HG03442 (cell line): ENCODE data around the gene TRUB1.
"Not testable (repeated sequence)": the region's sequence is repeated elsewhere in the genome, so short reads cannot be mapped to it uniquely, and the experiment has no call there.

Experiments
- ATAC-seq: cut with Tn5 transposase; IDR thresholded peaks from one replicate; pipeline ENCODE4 v1.9.1; 2021; ENCODE audit warnings: mild to moderate bottlenecking, moderate library complexity; ENCODE audit not compliant: unreplicated experiment

The TRUB1 gene

DNA sequence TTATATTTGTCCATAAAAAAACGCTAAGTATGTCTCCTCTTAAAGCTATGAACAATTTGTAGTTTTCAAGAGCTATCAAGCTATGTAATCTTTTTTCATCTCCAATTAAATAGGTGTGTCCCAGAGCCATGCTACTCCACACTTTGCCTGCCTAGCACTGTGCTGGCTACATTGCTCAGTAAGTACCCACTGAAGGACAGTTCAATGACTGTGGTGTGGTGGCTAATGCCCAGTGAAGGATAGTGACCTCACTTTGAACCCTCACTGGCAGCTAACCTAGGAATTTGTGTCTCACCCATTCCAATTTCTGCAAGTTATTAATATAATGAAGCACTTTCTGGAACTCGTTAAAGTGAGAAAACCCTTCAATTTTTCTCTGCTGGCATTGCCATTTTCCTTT is 14.4 kb upstream of the TRUB1 start:
- ATAC-seq, result no peak

DNA sequence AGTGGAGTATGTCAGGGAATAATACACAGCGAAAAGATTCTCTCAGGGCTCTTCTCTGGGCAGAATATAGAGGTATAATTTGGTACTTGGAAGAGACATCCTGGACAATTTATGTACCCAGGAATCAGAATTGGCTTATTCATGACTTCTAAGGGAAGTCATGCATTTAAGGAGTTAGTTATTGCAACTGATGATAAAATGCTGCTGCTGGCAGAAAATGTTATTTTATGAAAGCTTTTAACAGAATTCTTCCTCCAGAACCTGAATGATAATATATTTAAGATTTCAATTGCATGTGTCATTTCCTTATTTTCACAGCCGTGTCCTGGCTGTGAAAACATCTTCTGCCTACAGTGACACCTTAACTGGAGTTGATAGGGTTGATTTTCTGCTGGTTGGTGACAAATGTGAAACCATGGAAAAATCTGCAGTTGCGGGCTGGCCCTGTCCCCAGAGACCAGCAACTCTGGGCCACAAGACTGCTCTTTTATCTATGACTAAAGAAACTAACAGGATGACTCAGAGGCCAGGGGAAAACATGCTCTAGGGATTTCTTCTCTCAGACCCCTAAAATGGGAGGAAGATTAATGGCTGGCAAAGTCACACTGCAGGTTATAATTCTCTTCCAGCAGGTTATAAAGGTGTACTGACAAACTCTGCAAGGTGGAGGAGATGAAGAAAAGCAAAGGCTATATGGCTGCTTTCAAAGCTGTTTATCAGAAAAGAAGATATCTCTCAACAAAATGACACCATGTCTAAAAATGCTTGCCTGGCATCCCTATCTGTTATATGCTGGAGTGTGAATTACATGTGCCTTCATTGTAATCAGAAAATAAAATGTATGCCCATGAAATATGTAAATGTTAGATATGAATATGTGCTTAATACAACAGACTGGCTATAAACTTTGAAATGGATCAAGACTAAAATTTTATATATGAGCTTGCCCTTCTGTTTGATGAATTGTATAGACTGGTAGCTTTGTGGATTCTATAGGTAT is 12.1 kb upstream of the TRUB1 start:
- ATAC-seq, result peak; percentile 98

DNA sequence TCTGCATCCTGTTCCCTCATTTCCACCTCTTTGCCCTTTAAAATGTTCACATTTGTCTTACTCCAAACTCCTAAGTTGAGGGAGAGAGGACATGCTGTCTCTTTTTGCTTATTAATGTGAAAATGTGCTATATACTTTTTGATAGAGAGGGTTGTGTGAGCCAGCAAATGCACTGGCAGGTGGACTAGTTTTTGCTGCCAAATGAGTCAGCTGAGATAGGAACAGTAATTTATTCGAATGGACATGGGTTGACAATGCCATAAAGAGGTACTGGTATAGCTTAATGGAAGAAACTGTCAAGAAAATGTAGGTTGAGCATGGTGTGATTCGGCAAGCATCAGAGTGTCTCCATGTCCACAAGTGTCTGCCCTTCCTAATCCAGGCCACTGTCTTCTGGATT is 9.2 kb upstream of the TRUB1 start:
- ATAC-seq, result no peak

DNA sequence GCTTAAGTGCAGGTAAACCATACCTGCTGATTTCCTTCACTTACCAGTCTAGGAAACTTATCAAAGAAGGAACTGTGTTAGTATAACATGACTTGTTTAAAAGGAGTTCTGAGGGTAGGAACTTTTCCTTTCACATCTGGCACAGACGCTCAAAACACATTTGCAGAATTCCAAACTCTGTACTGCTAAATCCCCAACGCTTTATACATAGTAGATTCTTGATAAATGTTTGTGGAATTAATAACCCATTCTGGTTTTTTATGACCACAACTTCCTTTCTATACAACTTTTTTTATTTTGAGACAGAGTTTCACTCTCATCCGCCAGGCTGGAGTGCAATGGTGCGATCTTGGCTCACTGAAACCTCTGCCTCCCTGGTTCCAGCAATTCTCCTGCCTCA is 7.7 kb upstream of the TRUB1 start:
- ATAC-seq, result no peak

DNA sequence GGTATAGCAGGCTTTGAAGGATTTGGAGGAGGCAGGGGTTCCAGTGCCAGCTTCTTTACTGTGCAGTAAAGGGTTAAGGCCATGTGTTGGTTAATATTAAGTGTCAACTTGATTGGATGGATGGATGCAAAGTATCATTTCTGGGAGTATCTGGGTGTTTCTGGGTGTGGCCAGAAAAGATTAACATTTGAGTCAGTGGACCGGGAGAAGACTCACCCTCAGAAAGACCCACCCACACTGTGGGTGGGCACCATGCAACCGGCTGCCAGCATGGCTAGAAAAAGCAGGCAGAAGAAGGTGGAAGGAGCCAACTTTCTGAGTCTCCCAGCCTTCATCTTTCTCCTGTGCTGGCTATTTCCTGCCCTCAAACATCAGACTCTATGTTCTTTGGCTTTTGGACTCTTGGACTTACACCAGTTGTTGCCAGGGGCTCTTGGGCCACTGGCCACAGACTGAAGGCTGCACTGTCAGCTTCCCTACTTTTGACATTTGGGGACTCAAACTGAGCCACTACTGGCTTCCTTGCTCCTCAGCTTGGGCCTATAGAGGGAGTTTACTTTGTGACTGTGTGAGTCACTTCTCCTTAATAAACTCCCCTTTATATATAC is 6.8 kb upstream of the TRUB1 start:
- no peak for ATAC-seq

DNA sequence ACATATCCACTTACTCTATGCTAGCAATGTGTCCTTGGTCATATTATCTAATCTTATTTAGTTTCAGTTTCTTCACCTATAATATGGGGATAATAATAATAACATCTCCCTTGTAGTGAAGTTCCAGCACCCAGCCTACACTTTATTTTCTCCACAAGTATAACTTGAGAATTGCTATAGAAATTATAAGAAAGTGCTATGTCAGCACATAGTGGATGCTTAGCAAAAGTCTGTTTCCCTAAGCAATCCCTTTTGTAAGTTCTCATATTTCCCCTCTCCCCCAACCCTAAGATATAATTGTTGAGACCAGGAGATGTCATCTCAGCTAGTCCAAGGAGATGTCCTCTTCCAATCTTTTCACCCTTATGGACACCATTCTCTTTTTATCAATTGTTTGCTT is 5.8 kb upstream of the TRUB1 start:
- no peak for ATAC-seq

DNA sequence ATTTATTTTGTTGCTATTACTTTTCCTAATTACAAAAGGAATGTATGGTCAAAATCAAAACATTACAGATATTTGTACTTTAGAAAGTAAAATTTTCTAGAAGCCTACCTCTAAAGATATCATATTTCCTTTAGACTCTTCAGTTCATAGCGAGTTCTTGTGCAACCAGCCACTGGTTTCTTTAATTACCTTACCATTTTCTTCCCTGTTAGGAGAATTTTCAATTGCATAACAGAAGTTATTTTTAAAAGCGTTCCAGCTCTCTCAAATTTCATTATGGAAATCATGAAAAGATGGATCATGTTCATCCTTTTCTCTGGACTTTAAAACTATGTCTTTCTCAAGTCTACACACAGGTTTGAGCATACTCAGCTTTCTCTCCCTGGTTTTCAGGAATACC is 5.0 kb upstream of the TRUB1 start:
- ATAC-seq, result no peak

DNA sequence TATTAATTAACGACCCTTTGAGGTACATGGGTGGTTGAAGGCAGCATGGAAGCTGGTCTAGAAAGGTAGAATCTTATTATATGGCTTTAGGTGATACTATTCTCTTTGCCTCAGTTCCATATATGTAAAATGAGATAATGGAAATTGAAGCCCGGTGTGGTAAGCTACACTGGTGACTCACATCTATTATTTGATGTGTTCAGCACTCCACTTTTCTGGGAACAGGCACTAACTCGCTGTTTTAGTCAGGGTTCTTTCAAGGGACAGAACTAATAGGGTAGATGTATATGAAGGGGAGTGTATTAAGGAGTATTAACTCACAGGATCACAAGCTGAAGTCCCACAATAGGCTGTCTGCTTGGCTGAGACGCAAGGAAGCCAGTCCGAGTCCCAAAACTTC is 4.4 kb upstream of the TRUB1 start:
- ATAC-seq, result no peak

DNA sequence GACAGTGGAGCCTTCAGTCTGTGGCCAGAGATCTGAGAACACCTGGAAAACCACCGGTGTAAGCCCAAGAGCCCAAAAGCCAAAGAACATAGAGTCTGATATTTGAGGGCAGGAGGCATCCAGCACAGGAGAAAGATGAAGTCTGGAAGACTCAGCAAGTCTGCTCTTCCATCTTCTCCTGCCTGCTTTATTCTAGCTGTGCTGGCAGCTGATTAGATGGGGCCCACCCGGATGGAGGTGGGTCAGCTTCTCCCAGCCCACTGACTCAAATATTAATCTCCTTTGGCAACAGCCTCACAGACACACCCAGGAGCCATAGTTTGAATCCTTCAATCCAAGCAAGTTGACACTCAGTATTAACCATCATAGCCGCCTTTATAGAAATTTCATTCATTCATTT is 4.0 kb upstream of the TRUB1 start:
- not testable (repeated sequence) for ATAC-seq

DNA sequence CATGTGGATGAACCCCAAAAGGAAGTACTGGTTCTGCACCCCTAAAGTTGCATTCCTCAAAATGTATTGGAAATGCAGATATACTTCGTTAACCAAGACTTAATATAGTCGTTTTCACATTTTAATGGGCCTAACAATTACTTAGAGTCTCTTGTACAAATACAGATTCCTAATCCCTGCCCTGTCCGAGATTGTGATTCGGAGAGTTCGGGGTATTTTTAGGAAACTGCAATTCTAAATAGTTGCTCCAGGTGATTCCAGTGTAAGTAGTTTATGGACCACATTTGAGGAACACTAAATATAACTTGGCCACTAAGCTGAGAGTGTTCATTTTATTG is 830 bp downstream of the TRUB1 start:
- ATAC-seq, result no peak

DNA sequence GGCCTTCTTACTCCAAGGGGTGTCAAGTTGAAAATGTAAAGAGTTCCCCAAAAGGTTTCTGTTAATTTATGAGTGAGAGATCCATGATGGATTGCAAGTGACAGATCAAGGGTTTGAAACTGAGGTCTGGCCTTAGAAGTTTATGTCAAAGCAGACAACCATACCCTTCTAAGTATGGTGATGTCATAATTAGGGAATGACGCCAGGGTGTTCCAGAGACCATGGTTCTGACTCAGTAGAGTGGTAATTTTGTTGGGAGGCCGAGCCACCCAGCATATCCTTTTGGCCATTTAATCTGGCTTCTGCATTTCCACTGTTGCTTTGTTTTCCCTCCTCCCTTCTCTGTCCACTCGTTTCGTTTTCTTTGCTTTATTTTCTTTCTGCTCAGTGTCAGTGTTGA is 2.7 kb downstream of the TRUB1 start:
- no peak for ATAC-seq

DNA sequence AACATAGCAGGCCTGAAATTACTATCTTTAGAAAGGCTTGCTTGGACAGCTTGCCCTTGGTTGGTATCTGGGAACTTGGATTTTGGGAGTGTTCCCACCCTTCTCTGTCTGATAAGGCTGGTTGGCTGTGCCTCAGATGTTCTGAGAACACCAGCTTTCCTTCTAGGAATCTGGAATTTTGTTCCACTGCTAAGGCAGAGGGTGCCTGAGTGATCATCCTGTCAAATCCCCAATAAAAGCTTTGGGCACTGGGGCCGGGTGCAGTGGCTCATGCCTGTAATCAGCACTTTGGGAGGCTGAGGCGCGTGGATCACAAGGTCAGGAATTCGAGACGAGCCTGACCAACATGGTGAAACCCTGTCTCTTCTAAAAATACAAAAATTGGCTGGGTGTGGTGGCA is 5.0 kb downstream of the TRUB1 start:
- no peak for ATAC-seq

DNA sequence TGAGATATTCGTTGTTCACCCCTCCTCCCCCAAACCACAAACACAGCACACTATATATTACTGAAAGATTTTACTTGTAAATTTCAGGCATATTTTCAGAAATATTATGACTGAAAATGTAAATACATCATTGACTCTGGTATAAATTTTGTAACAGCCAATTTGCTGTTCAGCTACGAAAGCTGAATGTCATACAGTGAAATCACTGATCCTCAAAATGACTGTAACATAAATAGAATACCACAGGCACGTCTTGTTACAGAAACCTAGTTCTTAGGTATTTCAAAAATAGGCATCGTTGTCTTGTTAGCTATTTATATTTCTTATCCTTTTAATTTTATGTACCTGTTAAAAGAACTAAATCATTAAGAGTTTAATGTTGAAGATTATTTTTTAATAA is 15.1 kb downstream of the TRUB1 start:
- ATAC-seq, result peak; percentile 79

DNA sequence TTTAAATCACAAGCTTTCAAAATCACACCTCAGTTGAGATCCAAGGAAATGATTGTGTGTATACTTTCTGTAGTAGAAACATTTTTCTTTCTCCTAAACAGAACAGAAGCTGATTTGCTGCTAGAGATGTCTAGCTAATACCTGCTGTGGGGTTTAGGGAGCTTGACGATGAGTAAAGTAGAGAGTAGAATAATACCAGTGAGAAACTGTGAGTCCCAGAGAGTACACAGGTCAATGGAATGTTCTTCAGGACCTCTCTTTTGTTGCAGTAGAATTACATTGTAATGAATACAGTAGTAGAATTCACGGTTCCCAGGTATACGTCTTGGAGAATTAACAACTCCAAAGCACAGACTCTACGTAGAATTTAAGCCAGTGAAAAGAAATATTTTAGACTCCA is 18.0 kb downstream of the TRUB1 start:
- no peak for ATAC-seq

DNA sequence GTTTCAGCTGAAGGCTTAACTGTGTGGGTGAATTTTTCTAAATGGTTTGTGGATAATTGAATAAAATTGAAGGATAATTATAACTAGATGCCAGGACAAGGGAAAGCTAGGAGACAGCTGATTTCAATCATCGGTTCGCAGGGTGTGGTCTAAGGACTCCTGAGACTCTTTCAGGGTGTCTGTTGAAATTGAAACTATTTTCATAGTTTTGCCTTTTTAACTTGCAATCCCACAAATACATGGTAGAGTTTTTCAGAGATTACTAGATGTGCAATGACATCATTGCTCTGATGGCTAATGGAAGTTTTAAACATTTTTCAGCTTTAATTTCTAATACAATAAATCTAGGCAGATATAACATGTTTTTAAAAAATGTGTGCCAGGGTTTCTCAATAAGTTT is 18.5 kb downstream of the TRUB1 start:
- peak; percentile 48 for ATAC-seq

DNA sequence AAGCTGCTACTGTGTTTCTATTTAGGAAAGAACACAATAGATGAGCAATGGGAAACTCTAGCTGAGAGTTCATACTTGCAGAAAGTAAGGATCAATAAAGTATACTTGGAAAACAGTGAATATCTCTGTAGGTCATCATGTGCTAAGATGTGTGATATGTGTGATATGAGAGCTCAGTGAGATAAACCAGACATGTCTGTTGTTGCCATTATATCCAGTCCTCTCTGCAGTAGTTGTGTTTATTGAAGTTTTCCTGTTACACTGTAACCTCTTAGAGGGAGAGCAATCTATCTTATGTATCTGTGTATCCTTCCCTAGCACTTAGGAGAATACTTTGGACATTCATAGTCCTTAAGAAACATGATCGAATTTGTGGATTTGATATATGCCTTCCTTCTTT is 19.1 kb downstream of the TRUB1 start:
- ATAC-seq, result no peak

DNA sequence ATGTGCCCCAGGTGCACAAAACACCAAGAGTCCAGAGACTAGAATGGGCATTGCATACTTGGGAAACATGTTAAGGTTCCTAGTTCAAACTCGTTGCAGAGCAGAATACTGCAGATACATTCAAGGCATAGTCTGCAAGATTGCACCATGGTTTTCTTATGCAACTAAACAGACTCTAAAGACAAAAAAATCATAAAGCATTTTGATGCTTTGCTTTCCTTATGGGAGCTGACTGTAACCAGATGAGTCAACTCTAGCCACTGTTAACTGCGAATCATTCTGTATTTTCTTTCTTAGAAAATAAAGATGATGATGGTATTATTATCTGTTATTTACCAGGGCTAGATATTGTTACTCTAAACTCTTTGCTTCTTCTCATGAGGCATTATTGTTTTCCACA is 19.7 kb downstream of the TRUB1 start:
- no peak for ATAC-seq

DNA sequence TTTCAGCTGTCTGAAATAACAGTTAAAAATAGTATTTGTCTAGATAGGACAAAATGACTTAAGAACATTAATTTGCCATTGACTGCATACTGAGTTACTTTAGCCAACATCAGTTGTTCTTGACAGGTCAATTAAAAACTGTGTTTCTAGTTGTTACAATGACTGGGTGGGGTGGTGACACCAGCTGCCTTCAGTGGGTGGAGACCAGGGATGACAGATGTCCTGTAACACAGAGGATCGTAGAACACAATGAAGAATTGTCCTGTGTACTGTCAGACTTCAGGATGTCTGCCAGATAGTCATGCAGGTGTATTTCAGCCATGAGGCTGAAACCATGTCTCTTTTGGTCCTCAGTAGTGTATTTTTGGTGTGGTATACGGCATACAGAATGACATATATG is 24.4 kb downstream of the TRUB1 start:
- ATAC-seq, result no peak

DNA sequence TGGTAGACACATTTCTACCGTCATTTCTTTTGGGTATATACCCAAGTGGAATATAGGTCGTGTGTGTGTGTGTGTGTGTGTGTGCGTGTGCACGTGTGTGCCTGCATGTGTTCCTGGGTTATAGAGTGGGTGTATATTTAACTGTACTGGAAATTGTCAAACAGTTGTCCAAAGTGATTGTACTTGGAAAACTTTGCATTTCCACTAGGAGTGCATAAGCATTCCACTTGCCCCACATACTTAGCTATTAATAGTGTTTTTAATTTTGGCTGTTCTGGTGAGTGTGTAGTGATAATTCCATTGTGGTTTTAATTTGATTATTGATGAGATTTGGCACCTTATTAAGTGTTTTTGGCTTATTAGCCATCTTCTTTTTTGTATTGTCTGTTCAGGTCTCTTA is 25.9 kb downstream of the TRUB1 start:
- ATAC-seq, result no peak

DNA sequence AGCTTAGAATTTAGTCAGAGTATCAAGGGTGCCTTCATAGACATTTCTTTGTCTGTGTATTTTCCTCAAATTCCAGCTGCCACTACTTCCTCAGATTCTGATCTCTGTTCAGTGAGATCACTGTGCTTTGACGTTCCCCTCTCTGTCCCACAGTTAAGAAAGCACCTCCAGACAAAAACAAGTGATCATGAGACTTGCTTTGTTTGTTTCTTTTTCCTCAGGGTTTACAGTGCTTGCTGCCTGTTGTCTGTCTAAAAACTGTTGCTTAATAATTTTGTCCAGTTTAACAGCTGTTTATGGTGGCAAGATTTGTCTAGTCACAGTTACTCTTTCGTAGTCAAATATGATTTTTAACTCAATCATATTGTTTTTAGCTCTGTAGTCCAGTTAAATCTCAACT is 29.1 kb downstream of the TRUB1 start:
- no peak for ATAC-seq

DNA sequence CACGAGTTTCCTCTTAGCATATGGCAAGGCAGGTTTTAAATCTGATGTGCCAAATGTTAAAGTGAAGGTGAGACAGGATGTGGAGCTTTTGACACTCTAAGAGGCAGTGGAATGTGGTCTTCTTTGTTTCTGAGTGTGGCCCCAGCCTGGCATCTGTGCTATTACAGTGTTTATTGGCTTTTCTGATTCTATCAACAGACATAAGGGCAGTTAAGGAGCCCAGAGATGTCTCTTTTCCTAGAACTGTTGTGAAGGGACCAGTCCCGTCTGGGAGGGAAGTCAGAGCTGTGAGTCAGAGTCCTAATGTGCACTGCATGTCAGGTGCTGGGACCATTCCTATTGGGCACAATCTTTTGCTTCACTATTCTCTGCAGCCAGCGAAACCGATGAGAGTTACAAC is 32.5 kb downstream of the TRUB1 start:
- no peak for ATAC-seq

DNA sequence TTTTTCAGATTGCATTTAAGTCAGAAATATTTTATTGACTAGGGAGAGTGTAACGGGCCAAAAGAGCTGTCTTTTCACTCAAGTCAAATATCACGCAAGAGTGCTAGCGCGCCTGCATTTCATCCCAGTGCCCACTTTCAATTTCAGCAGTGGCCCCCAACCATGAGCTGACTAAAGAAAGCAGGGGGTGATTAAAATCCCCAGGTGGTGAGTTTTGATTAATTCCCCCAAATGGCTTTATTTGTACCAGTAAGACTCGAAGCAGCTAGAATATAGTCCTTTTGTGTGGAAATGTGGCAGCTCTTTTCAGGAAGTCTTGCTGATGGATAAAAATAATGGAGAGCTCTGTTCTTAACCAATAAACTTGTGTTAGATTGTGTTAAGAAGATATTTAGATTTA is 35.3 kb downstream of the TRUB1 start:
- no peak for ATAC-seq

DNA sequence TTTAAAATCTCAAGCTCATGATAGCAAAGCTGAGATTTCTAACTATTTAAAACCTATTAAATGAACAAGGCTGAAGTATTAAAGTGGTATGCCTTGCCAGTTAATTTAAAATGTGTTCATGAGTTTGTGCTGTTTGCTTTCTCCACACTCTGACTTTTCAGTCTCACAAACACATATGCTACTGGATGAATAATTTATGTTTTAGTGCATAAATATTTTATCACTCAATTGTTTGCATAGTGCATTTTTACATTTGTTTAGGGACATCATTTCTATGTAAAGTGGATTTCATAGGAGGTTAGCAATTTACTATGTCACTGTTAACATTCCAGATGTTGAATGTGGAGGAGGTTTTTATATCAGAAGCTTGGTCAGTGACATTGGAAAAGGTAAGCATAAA is 36.0 kb downstream of the TRUB1 start:
- no peak for ATAC-seq
